Fibroblast of pulmonary artery (primary cell): Measurements from ENCODE around the gene HAPLN2.

ENCODE experiments used
- DNase-seq: peaks from one replicate; pipeline ENCODE4 v3.0.0-alpha.2; 2010; ENCODE audit warnings: low read depth
- H3K4me3 ChIP-seq: replicated peaks from 2 replicates; pipeline ENCODE4 v1.5.1; 2011; ENCODE audit warnings: low read depth, mild to moderate bottlenecking, control low read depth, low read length, moderate library complexity
- TF ChIP-seq, protein P1 (sequence below): IDR thresholded peaks from 2 replicates; pipeline ENCODE4 v1.5.1; 2011; ENCODE audit warnings: mild to moderate bottlenecking, control low read depth, low read length, inconsistent platforms; ENCODE audit errors: missing control alignments

HAPLN2 gene

DNA sequence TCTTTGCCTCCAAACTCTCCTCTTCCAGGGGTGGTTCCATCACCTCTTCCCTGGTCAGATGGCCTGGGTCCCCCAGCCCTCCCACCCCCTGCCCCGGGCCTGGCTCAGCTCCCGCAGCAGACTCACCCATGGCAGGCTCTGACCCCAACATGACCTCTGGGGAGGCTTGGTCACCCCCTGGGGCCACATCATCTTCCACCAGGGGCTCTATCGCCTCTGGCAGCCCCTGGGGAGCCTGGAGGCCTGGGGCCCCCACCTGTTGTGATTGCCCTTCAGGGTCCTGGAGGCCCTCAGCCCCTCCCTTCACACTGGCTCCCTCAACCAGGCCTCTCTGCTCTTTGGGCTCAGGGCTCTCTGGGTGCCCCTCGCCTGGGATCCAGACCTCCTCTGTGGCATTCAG, 51.6 kb downstream of the HAPLN2 start:
- H3K4me3 ChIP-seq = no peak overlapping the region
- DNase-seq = no peak
- TF ChIP-seq, protein P1, sequence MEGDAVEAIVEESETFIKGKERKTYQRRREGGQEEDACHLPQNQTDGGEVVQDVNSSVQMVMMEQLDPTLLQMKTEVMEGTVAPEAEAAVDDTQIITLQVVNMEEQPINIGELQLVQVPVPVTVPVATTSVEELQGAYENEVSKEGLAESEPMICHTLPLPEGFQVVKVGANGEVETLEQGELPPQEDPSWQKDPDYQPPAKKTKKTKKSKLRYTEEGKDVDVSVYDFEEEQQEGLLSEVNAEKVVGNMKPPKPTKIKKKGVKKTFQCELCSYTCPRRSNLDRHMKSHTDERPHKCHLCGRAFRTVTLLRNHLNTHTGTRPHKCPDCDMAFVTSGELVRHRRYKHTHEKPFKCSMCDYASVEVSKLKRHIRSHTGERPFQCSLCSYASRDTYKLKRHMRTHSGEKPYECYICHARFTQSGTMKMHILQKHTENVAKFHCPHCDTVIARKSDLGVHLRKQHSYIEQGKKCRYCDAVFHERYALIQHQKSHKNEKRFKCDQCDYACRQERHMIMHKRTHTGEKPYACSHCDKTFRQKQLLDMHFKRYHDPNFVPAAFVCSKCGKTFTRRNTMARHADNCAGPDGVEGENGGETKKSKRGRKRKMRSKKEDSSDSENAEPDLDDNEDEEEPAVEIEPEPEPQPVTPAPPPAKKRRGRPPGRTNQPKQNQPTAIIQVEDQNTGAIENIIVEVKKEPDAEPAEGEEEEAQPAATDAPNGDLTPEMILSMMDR = no peak

DNA sequence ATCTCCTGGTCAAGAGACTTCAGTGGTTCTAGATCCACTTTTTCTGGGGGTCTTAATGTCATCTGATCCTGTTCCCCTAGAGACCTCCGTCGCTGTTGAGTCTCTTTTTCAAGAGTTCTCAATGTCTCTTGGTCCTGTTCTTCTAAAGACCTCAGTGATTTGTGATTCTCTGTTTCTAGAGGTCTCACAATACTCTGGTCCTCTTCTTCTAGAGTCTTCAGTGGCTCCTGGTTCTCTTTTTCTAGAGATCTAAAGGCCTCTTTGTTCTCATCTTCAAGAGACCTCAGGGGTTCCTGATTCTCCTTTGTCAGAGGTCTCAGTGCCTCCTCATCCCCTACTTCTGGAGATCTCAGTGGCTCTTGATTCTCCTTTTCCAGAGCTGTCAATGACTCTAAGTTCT, 52.6 kb downstream of the HAPLN2 start:
- no peak for DNase-seq
- TF ChIP-seq, protein P1 = no peak
- no peak overlapping the region for H3K4me3 ChIP-seq

- H3K4me3 ChIP-seq = no peak overlapping the region
- TF ChIP-seq, protein P1 = no peak
- DNase-seq = no peak
These were observed 54.3 kb downstream of the HAPLN2 start for GRCh38 chr1:156673387-156674121.
